ENCODE results near the gene PTPRU.
"Not testable (repeated sequence)": the region's sequence is repeated elsewhere in the genome, so short reads cannot be mapped to it uniquely, and the experiment has no call there.

Gene PTPRU

GRCh38 chr1:29297450-29297849 is 61.1 kb downstream of the PTPRU start:
- no peak for DNase-seq

- no peak for DNase-seq
Measured at GRCh38 chr1:29298246-29298645, 61.9 kb downstream of the PTPRU start.

- DNase-seq = no peak
Measured at GRCh38 chr1:29299446-29299845, 63.1 kb downstream of the PTPRU start.

GRCh38 chr1:29301732-29302131 is 65.4 kb downstream of the PTPRU start:
- DNase-seq = not testable (repeated sequence)

- DNase-seq = no peak
Measured at GRCh38 chr1:29303201-29304024, 67.1 kb downstream of the PTPRU start.

GRCh38 chr1:29304025-29304684 is 67.8 kb downstream of the PTPRU start:
- DNase-seq = no peak

- DNase-seq = no peak
Measured at GRCh38 chr1:29305943-29306342, 69.6 kb downstream of the PTPRU start.

- DNase-seq = no peak
Measured at GRCh38 chr1:29306471-29307140, 70.3 kb downstream of the PTPRU start.

- no peak for DNase-seq
Measured at GRCh38 chr1:29309075-29309474, 72.8 kb downstream of the PTPRU start.

- no peak for DNase-seq
Measured at GRCh38 chr1:29309621-29310020, 73.3 kb downstream of the PTPRU start.

- no peak for DNase-seq
Measured at GRCh38 chr1:29310616-29311180, 74.4 kb downstream of the PTPRU start.

GRCh38 chr1:29311352-29312030 is 75.2 kb downstream of the PTPRU start:
- DNase-seq = no peak

GRCh38 chr1:29312469-29313461 is 76.4 kb downstream of the PTPRU start:
- no peak for DNase-seq

GRCh38 chr1:29314685-29315084 is 78.4 kb downstream of the PTPRU start:
- DNase-seq = not testable (repeated sequence)

GRCh38 chr1:29315262-29315661 is 78.9 kb downstream of the PTPRU start:
- no peak for DNase-seq

GRCh38 chr1:29315876-29316275 is 79.6 kb downstream of the PTPRU start:
- DNase-seq = no peak

- DNase-seq = no peak
Measured at GRCh38 chr1:29317063-29317915, 81.0 kb downstream of the PTPRU start.

- DNase-seq = no peak
Measured at GRCh38 chr1:29317916-29318530, 81.7 kb downstream of the PTPRU start.

GRCh38 chr1:29318724-29319123 is 82.4 kb downstream of the PTPRU start:
- DNase-seq = no peak

All from CD4-positive, alpha-beta T cell treated with Interleukin-6 for 4 hours (primary cell).